Psoas muscle (tissue), 8 donors: ENCODE measurements around the gene SORCS3. TPM values are rescaled to one million over a fixed set of nuclear protein-coding genes. Genes with fewer than 3 reads are reported as not detected.

Experiments
- ATAC-seq, 4 donors: fragments of 200-7000 bp; cut with Tn5 transposase; one replicate each; pipeline ENCODE4 v1.9.1; 2020; ENCODE audit warnings: moderate library complexity in 3 of 4, mild to moderate bottlenecking in 2 of 4
- DNase-seq, 2 donors: peaks; one replicate each; pipeline ENCODE4 v3.0.0-alpha.2; 2020
- H3K27ac ChIP-seq: fragments of 200-600 bp; one replicate; pipeline ENCODE4 v1.8.0; 2022
- H3K27me3 ChIP-seq, 3 donors: fragments of 200-600 bp in 1 of 3; one replicate each; pipeline versions ENCODE4 v1.6.1 to v1.8.0; 2013 to 2022; ENCODE audit warnings: low read length in 2 of 3, mild to moderate bottlenecking in 2 of 3, moderate library complexity in 1 of 3; ENCODE audit not compliant: insufficient read depth in 3 of 3
- H3K36me3 ChIP-seq, 2 donors: fragments of 200-600 bp in 1 of 2; one replicate each; pipeline versions ENCODE4 v1.6.1 to v1.8.0; 2013 to 2022; ENCODE audit warnings: low read depth in 1 of 2, mild to moderate bottlenecking in 1 of 2, moderate library complexity in 1 of 2; ENCODE audit not compliant: insufficient read depth in 1 of 2
- H3K4me1 ChIP-seq: fragments of 200-600 bp; one replicate; pipeline ENCODE4 v1.8.0; 2022
- H3K4me3 ChIP-seq: fragments of 200-600 bp; one replicate; pipeline ENCODE4 v1.8.0; 2022; ENCODE audit warnings: mild to moderate bottlenecking
- H3K9me3 ChIP-seq: fragments of 200-600 bp; one replicate; pipeline ENCODE4 v1.8.0; 2022
- WGBS, 3 donors: extraction: QIAGEN DNeasy Blood & Tissue Kit; methylation state at CpG; one replicate each; pipeline versions ENCODE4 v1.1.6 to v1.1.7; 2013; 5-methylcytosine and 5-hydroxymethylcytosine counted together
- intact Hi-C, 2 donors: fragments of 100-400 bp; cut with DNase I; formaldehyde crosslinking; loops; one replicate each; pipeline versions ENCODE4 v1.11.0 to v1.14.2; 2022
- polyA plus RNA-seq, 3 donors: library from polyadenylated mRNA; stranded (reverse); fragments of 200-250 nt; gene quantifications; one replicate each; pipeline ENCODE4 v1.2.3, GENCODE V29; 2013
- total RNA-seq, 4 donors: library from RNA; stranded (reverse); fragmentation: NEBNext Ultra II Directional in 2 of 4; extraction: Animal tissue kit (Norgen Biotek cat#: 25700) in 2 of 4; gene quantifications; one replicate each; pipeline versions ENCODE4 v1.2.1 to v1.2.4, GENCODE V29; 2021 to 2023
- TF ChIP-seq, protein P1 (sequence below): fragments of 200-600 bp; IDR thresholded peaks from one replicate; pipeline ENCODE4 v1.8.0; 2022; ENCODE audit warnings: antibody characterized with exemption
- donor health status: healthy with polysubstance abuse.
- donor health status: DM: no; HTN: no; CAD: no; lungs with moderate emphysema.
- donor health status: Bipolar disorder and iron deficiency.
- donor health status: healthy.
- donor health status: DM: yes; HTN: yes; CAD: no.
- donor health status: DM: no; HTN: no; CAD: no.
- donor health status: DM: no; HTN: no; CAD: no.
- donor health status: DM: yes; HTN: yes; CAD: no.

SORCS3 gene
- total and polyA plus RNA-seq, 7 donors = 0.01 TPM; not detected in 6

DNA sequence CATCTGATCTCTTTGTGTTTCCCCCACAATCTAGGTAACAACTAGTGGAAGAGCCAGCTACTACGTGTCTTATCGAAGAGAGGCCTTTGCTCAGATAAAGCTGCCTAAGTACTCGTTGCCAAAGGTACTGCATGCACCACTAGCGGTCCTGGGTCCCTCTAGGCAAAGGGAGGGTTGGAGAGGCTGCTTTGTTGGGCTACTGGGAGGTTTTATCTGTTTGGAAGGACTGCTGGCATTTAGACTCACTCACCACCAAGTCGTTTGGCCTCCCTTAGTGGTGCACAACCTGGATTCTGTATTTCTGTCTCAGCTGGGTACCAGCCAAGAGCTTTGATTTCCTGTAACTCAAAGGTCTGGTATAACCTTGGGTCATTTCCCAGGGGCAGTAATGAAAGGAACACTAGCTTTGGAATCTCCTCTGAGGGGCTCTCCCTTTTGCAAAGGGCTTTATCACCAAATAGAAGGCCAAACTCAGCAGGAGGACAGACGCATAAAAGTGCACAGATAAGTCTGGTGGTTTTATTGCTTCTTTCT lies 498.3 kb downstream of the SORCS3 start:
- Histone ChIP-seq H3K27ac (no peak overlapping the region), H3K36me3 (no peaks in the 10 kb centered on the region), H3K4me3 (no peak overlapping the region), H3K4me1 (no peaks in the 10 kb centered on the region), H3K27me3 (no peaks in the 10 kb centered on the region), H3K9me3 (no peaks in the 10 kb centered on the region)
- WGBS, 3 donors = 67 to 76% (median 68%) methylated on average over 6 of the region's 6 CpGs
- ATAC-seq (no peak), DNase-seq (no peak)
- TF ChIP-seq, protein P1, sequence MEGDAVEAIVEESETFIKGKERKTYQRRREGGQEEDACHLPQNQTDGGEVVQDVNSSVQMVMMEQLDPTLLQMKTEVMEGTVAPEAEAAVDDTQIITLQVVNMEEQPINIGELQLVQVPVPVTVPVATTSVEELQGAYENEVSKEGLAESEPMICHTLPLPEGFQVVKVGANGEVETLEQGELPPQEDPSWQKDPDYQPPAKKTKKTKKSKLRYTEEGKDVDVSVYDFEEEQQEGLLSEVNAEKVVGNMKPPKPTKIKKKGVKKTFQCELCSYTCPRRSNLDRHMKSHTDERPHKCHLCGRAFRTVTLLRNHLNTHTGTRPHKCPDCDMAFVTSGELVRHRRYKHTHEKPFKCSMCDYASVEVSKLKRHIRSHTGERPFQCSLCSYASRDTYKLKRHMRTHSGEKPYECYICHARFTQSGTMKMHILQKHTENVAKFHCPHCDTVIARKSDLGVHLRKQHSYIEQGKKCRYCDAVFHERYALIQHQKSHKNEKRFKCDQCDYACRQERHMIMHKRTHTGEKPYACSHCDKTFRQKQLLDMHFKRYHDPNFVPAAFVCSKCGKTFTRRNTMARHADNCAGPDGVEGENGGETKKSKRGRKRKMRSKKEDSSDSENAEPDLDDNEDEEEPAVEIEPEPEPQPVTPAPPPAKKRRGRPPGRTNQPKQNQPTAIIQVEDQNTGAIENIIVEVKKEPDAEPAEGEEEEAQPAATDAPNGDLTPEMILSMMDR = no peak
- intact Hi-C loops = no loop called here

- Histone ChIP-seq H3K4me3 (no peak overlapping the region), H3K9me3 (no peaks in the 10 kb centered on the region), H3K27me3 (no peaks in the 10 kb centered on the region), H3K36me3 (no peaks in the 10 kb centered on the region), H3K27ac (no peak overlapping the region), H3K4me1 (no peaks in the 10 kb centered on the region)
- intact Hi-C loops = no loop called here
- 70 to 79% (median 78%) methylated on average over 3 of the region's 3 CpGs for WGBS, 3 donors
- ATAC-seq (no peak), DNase-seq (no peak)
- TF ChIP-seq, protein P1 = no peak
Measured at GRCh38 chr10:105140600-105140999, 499.5 kb downstream of the SORCS3 start.

DNA sequence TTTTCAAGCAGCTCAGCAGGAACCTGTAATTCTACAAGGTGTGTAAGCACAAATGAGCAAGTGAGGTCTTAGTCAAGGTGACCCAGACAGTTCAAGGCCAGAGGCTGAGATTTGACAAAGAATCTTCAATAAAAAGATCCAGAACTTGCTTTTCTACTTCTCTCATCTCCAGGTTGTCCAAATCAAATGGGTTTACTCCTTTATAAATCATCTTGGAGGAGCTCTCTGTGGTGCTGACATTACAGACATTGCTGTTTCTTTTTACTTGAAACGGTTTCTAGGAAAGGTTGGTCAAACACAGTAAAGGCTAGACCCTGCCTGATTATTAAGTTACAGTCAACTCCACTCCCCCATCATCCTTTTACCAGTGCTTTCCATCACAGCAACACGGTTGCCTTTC lies 504.6 kb downstream of the SORCS3 start:
- no peak for ATAC-seq
- TF ChIP-seq, protein P1 = no peak
- Histone ChIP-seq H3K9me3 (no peaks in the 10 kb centered on the region), H3K36me3 (no peaks in the 10 kb centered on the region), H3K4me3 (no peak overlapping the region), H3K4me1 (no peaks in the 10 kb centered on the region), H3K27me3 (no peaks in the 10 kb centered on the region), H3K27ac (no peak overlapping the region)
- intact Hi-C loops = no loop called here
- 32 to 40% (median 40%) methylated on average over 2 of the region's 2 CpGs for WGBS, 3 donors
- no peak for DNase-seq

- WGBS, 3 donors = 91 to 95% (median 95%) methylated on average over 2 of the region's 2 CpGs
- no peaks in the 10 kb centered on the region for H3K9me3 ChIP-seq
- H3K27me3 ChIP-seq = no peaks in the 10 kb centered on the region
- no peak for DNase-seq
- no peak overlapping the region for H3K27ac ChIP-seq
- TF ChIP-seq, protein P1 = no peak
- no peak overlapping the region for H3K4me3 ChIP-seq
- no peaks in the 10 kb centered on the region for H3K36me3 ChIP-seq
- intact Hi-C loops = no loop called here
- ATAC-seq = no peak
- no peaks in the 10 kb centered on the region for H3K4me1 ChIP-seq
Measured at GRCh38 chr10:105146436-105146835, 505.3 kb downstream of the SORCS3 start.

GRCh38 chr10:105148456-105148855 lies 507.4 kb downstream of the SORCS3 start:
- Histone ChIP-seq H3K4me3 (no peak overlapping the region), H3K9me3 (no peaks in the 10 kb centered on the region), H3K27me3 (no peaks in the 10 kb centered on the region), H3K4me1 (no peaks in the 10 kb centered on the region), H3K27ac (no peak overlapping the region), H3K36me3 (no peaks in the 10 kb centered on the region)
- intact Hi-C loops = no loop called here
- no peak for DNase-seq
- no peak for ATAC-seq
- WGBS, 3 donors = 0 to 69% (median 38%) methylated on average over 1 of the region's 1 CpG
- TF ChIP-seq, protein P1 = no peak
